Renal cortical epithelial cell (primary cell): ENCODE data around the gene SPATA12. TPM values are rescaled to one million over a fixed set of nuclear protein-coding genes. Genes with fewer than 3 reads are reported as not detected.

Experiments used
- DNase-seq: peaks from one replicate; pipeline ENCODE4 v3.0.0-alpha.2; 2011; ENCODE audit warnings: low read depth
- total RNA-seq: library from RNA; depleted of rRNA; stranded (reverse); fragments of >200 nt; gene quantifications from 2 replicates; pipeline ENCODE4 v1.2.3, GENCODE V29; 2014

The SPATA12 gene
- total RNA-seq, 1 donor from 2014 or later: 0.10 TPM

- no peak for DNase-seq
Measured at GRCh38 chr3:57116501-57116900, 56.0 kb downstream of the SPATA12 start.

GRCh38 chr3:57118254-57118653 is 57.8 kb downstream of the SPATA12 start:
- no peak for DNase-seq

- DNase-seq: no peak
Measured at GRCh38 chr3:57120040-57120439, 59.6 kb downstream of the SPATA12 start.

GRCh38 chr3:57120451-57121174 is 60.1 kb downstream of the SPATA12 start:
- DNase-seq: no peak

Other genes with a start within 250 kb of the SPATA12 start
- 2.8 and 7.7 TPM in 2 replicates for gene IL17RD, start 104.7 kb downstream of the SPATA12 start, total RNA-seq
- 0.55 TPM in 1 of 2 replicates, not detected in the other for gene HESX1, start 139.3 kb downstream of the SPATA12 start, total RNA-seq
- 38.7 and 47.7 TPM in 2 replicates for gene APPL1, start 167.1 kb downstream of the SPATA12 start, total RNA-seq
- gene ASB14, start 232.0 kb downstream of the SPATA12 start, total RNA-seq: 0.17 TPM in 1 of 2 replicates, not detected in the other